ENCODE data around the gene SUMF1.

The SUMF1 gene

DNA sequence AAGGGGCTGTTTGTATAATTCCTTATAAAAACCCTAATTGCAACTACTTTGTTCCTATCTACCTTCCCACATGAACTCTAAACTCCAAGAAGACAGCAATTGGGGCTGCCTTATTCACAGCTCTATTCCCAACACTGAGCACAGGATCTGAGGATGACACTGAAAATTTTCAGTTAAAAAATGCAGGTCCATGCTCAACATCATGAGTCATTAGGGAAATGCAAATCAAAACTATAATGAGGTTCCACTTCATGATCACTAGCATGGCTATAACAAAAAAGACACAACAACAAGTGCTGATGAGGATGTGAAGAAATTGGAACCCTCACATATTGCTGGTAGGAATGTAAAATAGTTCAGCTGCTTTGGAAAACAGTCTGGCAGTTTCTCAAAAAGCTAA is 12.9 kb downstream of the SUMF1 start:
- Histone ChIP-seq H3K27me3 (ENCODE audit: insufficient read depth, insufficient read length) (no peaks in the 10 kb centered on the region), H3K9me3 (ENCODE audit: insufficient read depth, low read length) (no peaks in the 10 kb centered on the region), H3K9ac (ENCODE audit: insufficient read length, low read depth) (no peak overlapping the region), H3K4me3 (ENCODE audit: insufficient read length, low read depth) (no peak overlapping the region), H3K36me3 (ENCODE audit: insufficient read depth, insufficient read length, low read length) (peaks cover 11% of the 10 kb centered on the region), H3K4me1 (ENCODE audit: insufficient read depth, insufficient read length) (no peaks in the 10 kb centered on the region)
- DNase-seq (ENCODE audit: low read depth, low spot score): no peak
- TF ChIP-seq ZNF274 (IDR thresholded peaks at IDR 0.05; ENCODE audit: low read depth, low read length): no peak
- no peak for TF ChIP-seq YY1 (IDR thresholded peaks at IDR 0.05; ENCODE audit: insufficient read depth, insufficient read length)
- no peak for TF ChIP-seq SUZ12 (IDR thresholded peaks at IDR 0.05; ENCODE audit: extremely low read depth, insufficient read depth, insufficient read length)

GRCh38 chr3:4449043-4449805 is 17.8 kb downstream of the SUMF1 start:
- H3K36me3 ChIP-seq (ENCODE audit: insufficient read depth, insufficient read length, low read length): peaks cover 29% of the 10 kb centered on the region
- no peak for DNase-seq (ENCODE audit: low read depth, low spot score)
- no peaks in the 10 kb centered on the region for H3K9me3 ChIP-seq (ENCODE audit: insufficient read depth, low read length)
- H3K4me3 ChIP-seq (ENCODE audit: insufficient read length, low read depth): no peak overlapping the region
- H3K9ac ChIP-seq (ENCODE audit: insufficient read length, low read depth): no peak overlapping the region
- no peaks in the 10 kb centered on the region for H3K27me3 ChIP-seq (ENCODE audit: insufficient read depth, insufficient read length)
- TF ChIP-seq YY1 (IDR thresholded peaks at IDR 0.05; ENCODE audit: insufficient read depth, insufficient read length) (no peak), ZNF274 (IDR thresholded peaks at IDR 0.05; ENCODE audit: low read depth, low read length) (no peak), SUZ12 (IDR thresholded peaks at IDR 0.05; ENCODE audit: extremely low read depth, insufficient read depth, insufficient read length) (no peak)
- no peaks in the 10 kb centered on the region for H3K4me1 ChIP-seq (ENCODE audit: insufficient read depth, insufficient read length)

- TF ChIP-seq SUZ12 (IDR thresholded peaks at IDR 0.05; ENCODE audit: extremely low read depth, insufficient read depth, insufficient read length) (no peak), ZNF274 (IDR thresholded peaks at IDR 0.05; ENCODE audit: low read depth, low read length) (no peak), YY1 (IDR thresholded peaks at IDR 0.05; ENCODE audit: insufficient read depth, insufficient read length) (no peak)
- Histone ChIP-seq H3K36me3 (ENCODE audit: insufficient read depth, insufficient read length, low read length) (peaks cover 31% of the 10 kb centered on the region), H3K9ac (ENCODE audit: insufficient read length, low read depth) (no peak overlapping the region), H3K27me3 (ENCODE audit: insufficient read depth, insufficient read length) (no peaks in the 10 kb centered on the region), H3K9me3 (ENCODE audit: insufficient read depth, low read length) (no peaks in the 10 kb centered on the region), H3K4me3 (ENCODE audit: insufficient read length, low read depth) (no peak overlapping the region), H3K4me1 (ENCODE audit: insufficient read depth, insufficient read length) (no peaks in the 10 kb centered on the region)
- DNase-seq (ENCODE audit: low read depth, low spot score): no peak
Measured at GRCh38 chr3:4448187-4448586, 18.9 kb downstream of the SUMF1 start.

GRCh38 chr3:4447295-4447999 is 19.6 kb downstream of the SUMF1 start:
- no peak overlapping the region for H3K9ac ChIP-seq (ENCODE audit: insufficient read length, low read depth)
- TF ChIP-seq SUZ12 (IDR thresholded peaks at IDR 0.05; ENCODE audit: extremely low read depth, insufficient read depth, insufficient read length) (no peak), ZNF274 (IDR thresholded peaks at IDR 0.05; ENCODE audit: low read depth, low read length) (no peak), YY1 (IDR thresholded peaks at IDR 0.05; ENCODE audit: insufficient read depth, insufficient read length) (no peak)
- peaks cover 29% of the 10 kb centered on the region for H3K36me3 ChIP-seq (ENCODE audit: insufficient read depth, insufficient read length, low read length)
- H3K9me3 ChIP-seq (ENCODE audit: insufficient read depth, low read length): no peaks in the 10 kb centered on the region
- no peak for DNase-seq (ENCODE audit: low read depth, low spot score)
- H3K4me3 ChIP-seq (ENCODE audit: insufficient read length, low read depth): no peak overlapping the region
- no peaks in the 10 kb centered on the region for H3K27me3 ChIP-seq (ENCODE audit: insufficient read depth, insufficient read length)
- H3K4me1 ChIP-seq (ENCODE audit: insufficient read depth, insufficient read length): no peaks in the 10 kb centered on the region

GRCh38 chr3:4440951-4441350 is 26.1 kb downstream of the SUMF1 start:
- H3K36me3 ChIP-seq (ENCODE audit: insufficient read depth, insufficient read length, low read length): peaks cover 23% of the 10 kb centered on the region
- H3K27me3 ChIP-seq (ENCODE audit: insufficient read depth, insufficient read length): no peaks in the 10 kb centered on the region
- no peak for DNase-seq (ENCODE audit: low read depth, low spot score)
- TF ChIP-seq YY1 (IDR thresholded peaks at IDR 0.05; ENCODE audit: insufficient read depth, insufficient read length) (no peak), ZNF274 (IDR thresholded peaks at IDR 0.05; ENCODE audit: low read depth, low read length) (no peak), SUZ12 (IDR thresholded peaks at IDR 0.05; ENCODE audit: extremely low read depth, insufficient read depth, insufficient read length) (no peak)
- no peaks in the 10 kb centered on the region for H3K4me1 ChIP-seq (ENCODE audit: insufficient read depth, insufficient read length)
- H3K4me3 ChIP-seq (ENCODE audit: insufficient read length, low read depth): no peak overlapping the region
- no peaks in the 10 kb centered on the region for H3K9me3 ChIP-seq (ENCODE audit: insufficient read depth, low read length)
- H3K9ac ChIP-seq (ENCODE audit: insufficient read length, low read depth): no peak overlapping the region

DNA sequence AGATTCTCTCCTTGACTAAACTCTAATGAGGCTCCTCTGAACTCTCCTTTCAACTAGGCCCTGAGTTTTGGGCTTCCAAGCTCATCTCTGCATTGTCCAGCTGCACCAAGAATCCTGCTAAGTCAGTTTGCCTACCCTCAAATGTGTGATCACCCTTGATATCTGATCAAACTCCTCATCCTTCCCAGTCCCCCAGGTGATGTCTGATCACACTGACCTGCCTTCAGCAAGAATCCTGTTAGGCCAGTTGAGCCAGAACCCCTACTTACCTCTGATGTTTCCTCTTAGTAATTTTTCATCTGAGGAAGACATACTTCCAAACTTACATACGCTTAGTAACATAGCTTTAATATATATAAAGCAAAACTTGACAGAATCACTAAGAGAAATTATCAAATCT is 28.8 kb downstream of the SUMF1 start:
- Histone ChIP-seq H3K36me3 (ENCODE audit: insufficient read depth, insufficient read length, low read length) (peaks cover 20% of the 10 kb centered on the region), H3K9me3 (ENCODE audit: insufficient read depth, low read length) (no peaks in the 10 kb centered on the region; the same call in 1 of the 2 replicates), H3K9ac (ENCODE audit: insufficient read length, low read depth) (no peak overlapping the region), H3K27me3 (ENCODE audit: insufficient read depth, insufficient read length) (no peaks in the 10 kb centered on the region), H3K4me1 (ENCODE audit: insufficient read depth, insufficient read length) (no peaks in the 10 kb centered on the region), H3K4me3 (ENCODE audit: insufficient read length, low read depth) (no peak overlapping the region)
- no peak for DNase-seq (ENCODE audit: low read depth, low spot score)
- TF ChIP-seq ZNF274 (IDR thresholded peaks at IDR 0.05; ENCODE audit: low read depth, low read length): no peak
- no peak for TF ChIP-seq SUZ12 (IDR thresholded peaks at IDR 0.05; ENCODE audit: extremely low read depth, insufficient read depth, insufficient read length)
- TF ChIP-seq YY1 (IDR thresholded peaks at IDR 0.05; ENCODE audit: insufficient read depth, insufficient read length): no peak

DNA sequence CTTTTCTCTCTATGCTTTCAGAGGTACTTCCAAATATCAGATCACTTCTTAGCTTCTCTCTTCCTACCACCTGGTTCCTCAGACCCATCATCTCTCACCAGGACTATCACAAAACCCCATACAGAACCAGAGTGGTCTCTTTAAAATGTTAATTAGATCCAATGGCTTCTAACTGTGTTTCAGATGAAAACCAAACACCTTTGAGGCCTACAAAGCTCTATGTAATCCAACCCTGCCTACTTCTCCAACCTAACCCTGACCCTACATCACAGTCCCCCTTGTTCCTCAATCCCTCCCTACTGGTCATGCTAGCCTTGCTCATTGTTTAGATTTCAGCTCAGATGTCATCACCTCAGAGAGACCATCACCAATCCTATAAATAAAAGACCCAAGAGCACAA is 34.8 kb downstream of the SUMF1 start:
- DNase-seq (ENCODE audit: low read depth, low spot score): no peak

More for the DNA sequence above, 34.8 kb downstream of the SUMF1 start:
- H3K4me3 ChIP-seq (ENCODE audit: insufficient read length, low read depth): no peak overlapping the region
- peaks cover 13% of the 10 kb centered on the region; the same call in 1 of the 2 replicates for H3K9me3 ChIP-seq (ENCODE audit: insufficient read depth, low read length)
- no peak for TF ChIP-seq SUZ12 (IDR thresholded peaks at IDR 0.05; ENCODE audit: extremely low read depth, insufficient read depth, insufficient read length)
- TF ChIP-seq ZNF274 (IDR thresholded peaks at IDR 0.05; ENCODE audit: low read depth, low read length): no peak
- no peak for TF ChIP-seq YY1 (IDR thresholded peaks at IDR 0.05; ENCODE audit: insufficient read depth, insufficient read length)
- no peaks in the 10 kb centered on the region for H3K4me1 ChIP-seq (ENCODE audit: insufficient read depth, insufficient read length)
- H3K9ac ChIP-seq (ENCODE audit: insufficient read length, low read depth): no peak overlapping the region
- no peaks in the 10 kb centered on the region for H3K27me3 ChIP-seq (ENCODE audit: insufficient read depth, insufficient read length)
- peaks cover 11% of the 10 kb centered on the region for H3K36me3 ChIP-seq (ENCODE audit: insufficient read depth, insufficient read length, low read length)

All from NT2/D1 (cell line).